NCI-H1048 (cell line): ENCODE results near the gene HPS4.
"Not testable (repeated sequence)": the region's sequence is repeated elsewhere in the genome, so short reads cannot be mapped to it uniquely, and the experiment has no call there.

Source experiments
- DNase-seq: peaks from one replicate; lab custom pipeline; 2025; lab: John Stamatoyannopoulos, UW

Gene HPS4

GRCh38 chr22:26442086-26442756, 41.4 kb downstream of the HPS4 start:
- no peak for DNase-seq

- no peak for DNase-seq
These were observed 44.0 kb downstream of the HPS4 start for GRCh38 chr22:26439559-26439958.

- not testable (repeated sequence) for DNase-seq
These were observed 44.8 kb downstream of the HPS4 start for GRCh38 chr22:26438776-26439175.

- DNase-seq = no peak
These were observed 45.7 kb downstream of the HPS4 start for GRCh38 chr22:26437694-26438392.

GRCh38 chr22:26436903-26437515, 46.6 kb downstream of the HPS4 start:
- DNase-seq = no peak

- no peak for DNase-seq
These were observed 48.1 kb downstream of the HPS4 start for GRCh38 chr22:26435327-26436093.

- no peak for DNase-seq
These were observed 49.8 kb downstream of the HPS4 start for GRCh38 chr22:26433805-26434204.

GRCh38 chr22:26432619-26433311, 50.8 kb downstream of the HPS4 start:
- no peak for DNase-seq

- DNase-seq = no peak
These were observed 52.2 kb downstream of the HPS4 start for GRCh38 chr22:26431261-26431995.

- no peak for DNase-seq
These were observed 53.0 kb downstream of the HPS4 start for GRCh38 chr22:26430600-26430999.

- DNase-seq = no peak
These were observed 53.9 kb downstream of the HPS4 start for GRCh38 chr22:26429458-26430286.

- DNase-seq = no peak
These were observed 54.8 kb downstream of the HPS4 start, which contains the start of gene ASPHD2 for GRCh38 chr22:26428515-26429457. Gene ASPHD2, plus strand, starts transcription at chr22:26429260. Its CDS starts 4,356 bp downstream, at chr22:26433616.

GRCh38 chr22:26426924-26427323, 56.7 kb downstream of the HPS4 start:
- no peak for DNase-seq

- no peak for DNase-seq
These were observed 65.0 kb downstream of the HPS4 start for GRCh38 chr22:26418620-26419019.

GRCh38 chr22:26417406-26417805, 66.2 kb downstream of the HPS4 start:
- DNase-seq = no peak

GRCh38 chr22:26416670-26417276, 66.8 kb downstream of the HPS4 start:
- DNase-seq = no peak

GRCh38 chr22:26416256-26416655, 67.3 kb downstream of the HPS4 start:
- no peak for DNase-seq

- no peak for DNase-seq
These were observed 69.2 kb downstream of the HPS4 start for GRCh38 chr22:26414347-26414746.

GRCh38 chr22:26410386-26410785, 73.2 kb downstream of the HPS4 start:
- no peak for DNase-seq
